Measurements from ENCODE around the gene KRTAP5-5.
"Not testable (repeated sequence)": the region's sequence is repeated elsewhere in the genome, so short reads cannot be mapped to it uniquely, and the experiment has no call there.

Gene KRTAP5-5

GRCh38 chr11:1652771-1653540 is 23.4 kb downstream of the KRTAP5-5 start:
- no peak overlapping the region for H3K4me3 ChIP-seq (ENCODE audit: low read depth, low read length)
- no peak for DNase-seq (ENCODE audit: low read depth)

- H3K4me3 ChIP-seq (ENCODE audit: low read depth, low read length) = no peak overlapping the region
- no peak for DNase-seq (ENCODE audit: low read depth)
Observed at GRCh38 chr11:1653541-1654387, 24.2 kb downstream of the KRTAP5-5 start.

GRCh38 chr11:1654388-1655167 is 25.0 kb downstream of the KRTAP5-5 start:
- DNase-seq (ENCODE audit: low read depth) = no peak
- no peak overlapping the region for H3K4me3 ChIP-seq (ENCODE audit: low read depth, low read length)

- no peak overlapping the region for H3K4me3 ChIP-seq (ENCODE audit: low read depth, low read length)
- no peak for DNase-seq (ENCODE audit: low read depth)
Observed at GRCh38 chr11:1655168-1656060, 25.8 kb downstream of the KRTAP5-5 start.

- DNase-seq (ENCODE audit: low read depth) = no peak
- H3K4me3 ChIP-seq (ENCODE audit: low read depth, low read length) = no peak overlapping the region
Observed at GRCh38 chr11:1656061-1656441, 26.5 kb downstream of the KRTAP5-5 start.

GRCh38 chr11:1656670-1657069 is 27.1 kb downstream of the KRTAP5-5 start:
- H3K4me3 ChIP-seq (ENCODE audit: low read depth, low read length) = no peak overlapping the region
- DNase-seq (ENCODE audit: low read depth) = no peak

- no peak overlapping the region for H3K4me3 ChIP-seq (ENCODE audit: low read depth, low read length)
- DNase-seq (ENCODE audit: low read depth) = no peak
Observed at GRCh38 chr11:1659506-1659905, 29.9 kb downstream of the KRTAP5-5 start.

GRCh38 chr11:1660111-1660867 is 30.7 kb downstream of the KRTAP5-5 start:
- H3K4me3 ChIP-seq (ENCODE audit: low read depth, low read length) = no peak overlapping the region
- DNase-seq (ENCODE audit: low read depth) = no peak

- not testable (repeated sequence) for DNase-seq (ENCODE audit: low read depth); H3K4me3 ChIP-seq (ENCODE audit: low read depth, low read length)
Observed at GRCh38 chr11:1661454-1662269, 32.1 kb downstream of the KRTAP5-5 start.

- not testable (repeated sequence) for H3K4me3 ChIP-seq (ENCODE audit: low read depth, low read length); DNase-seq (ENCODE audit: low read depth)
Observed at GRCh38 chr11:1662699-1663283, 33.2 kb downstream of the KRTAP5-5 start.

GRCh38 chr11:1665313-1665712 is 35.7 kb downstream of the KRTAP5-5 start:
- no peak overlapping the region for H3K4me3 ChIP-seq (ENCODE audit: low read depth, low read length)
- no peak for DNase-seq (ENCODE audit: low read depth)

GRCh38 chr11:1667121-1667850 is 37.7 kb downstream of the KRTAP5-5 start:
- DNase-seq (ENCODE audit: low read depth) = no peak
- H3K4me3 ChIP-seq (ENCODE audit: low read depth, low read length) = no peak overlapping the region

- DNase-seq (ENCODE audit: low read depth) = no peak
- H3K4me3 ChIP-seq (ENCODE audit: low read depth, low read length) = no peak overlapping the region
Observed at GRCh38 chr11:1667906-1668305, 38.3 kb downstream of the KRTAP5-5 start.

GRCh38 chr11:1668911-1669473 is 39.4 kb downstream of the KRTAP5-5 start:
- no peak for DNase-seq (ENCODE audit: low read depth)

GRCh38 chr11:1669546-1670218 is 40.1 kb downstream of the KRTAP5-5 start:
- no peak overlapping the region for H3K4me3 ChIP-seq (ENCODE audit: low read depth, low read length)
- DNase-seq (ENCODE audit: low read depth) = no peak

More at GRCh38 chr11:1668911-1669473, 39.4 kb downstream of the KRTAP5-5 start:
- H3K4me3 ChIP-seq (ENCODE audit: low read depth, low read length) = no peak overlapping the region

- H3K4me3 ChIP-seq (ENCODE audit: low read depth, low read length); DNase-seq (ENCODE audit: low read depth): not testable (repeated sequence)
Observed at GRCh38 chr11:1670457-1670856, 40.9 kb downstream of the KRTAP5-5 start.
